ENCODE measurements around the gene SLC25A15. TPM values are rescaled to one million over a fixed set of nuclear protein-coding genes. Genes with fewer than 3 reads are reported as not detected.
"Not testable (repeated sequence)": the region's sequence is repeated elsewhere in the genome, so short reads cannot be mapped to it uniquely, and the experiment has no call there.

SLC25A15 gene
- total RNA-seq, 1 experiment from 2014 or later = 20.9 TPM

GRCh38 chr13:40813667-40814454 lies 24.4 kb downstream of the SLC25A15 start:
- peak; percentile 13 for DNase-seq (ENCODE audit: low read depth)

- no peak for DNase-seq (ENCODE audit: low read depth)
Measured at GRCh38 chr13:40814803-40815202, 25.4 kb downstream of the SLC25A15 start.

- DNase-seq (ENCODE audit: low read depth) = no peak
Measured at GRCh38 chr13:40818926-40819325, 29.5 kb downstream of the SLC25A15 start.

GRCh38 chr13:40819797-40820315 lies 30.4 kb downstream of the SLC25A15 start:
- DNase-seq (ENCODE audit: low read depth) = no peak

- not testable (repeated sequence) for DNase-seq (ENCODE audit: low read depth)
Measured at GRCh38 chr13:40839725-40840124, 50.3 kb downstream of the SLC25A15 start.

- DNase-seq (ENCODE audit: low read depth) = not testable (repeated sequence)
Measured at GRCh38 chr13:40840955-40841354, 51.5 kb downstream of the SLC25A15 start.

Other genes with a start within 250 kb of the SLC25A15 start
- gene FOXO1, start 123.0 kb upstream of the SLC25A15 start, total RNA-seq (2014; rRNA removed; shearing (Covaris generic)) = 3.8 and 5.0 TPM in 2 replicates
- gene MRPS31, start 18.4 kb upstream of the SLC25A15 start, total RNA-seq (2014; rRNA removed; shearing (Covaris generic)) = 22.7 and 40.5 TPM in 2 replicates
- 8.7 and 11.3 TPM in 2 replicates for gene ELF1, start 229.7 kb downstream of the SLC25A15 start, total RNA-seq (2014; rRNA removed; shearing (Covaris generic))